Sigmoid colon (tissue), 4 donors: ENCODE measurements around the gene COL28A1.

Experiments
- EP300 ChIP-seq, 4 donors: sonication (generic); formaldehyde crosslinking; IDR thresholded peaks; one replicate each; pipeline ENCODE4 v1.6.1; 2017; ENCODE audit warnings: antibody characterized with exemption in 4 of 4
- POLR2A ChIP-seq, 2 donors: fragments of 450-650 bp; IDR thresholded peaks; one replicate each; pipeline ENCODE4 v1.6.1; 2016; ENCODE audit warnings: antibody characterized with exemption in 2 of 2, mild to moderate bottlenecking in 2 of 2, moderate library complexity in 2 of 2
- TF ChIP-seq, protein P1 (sequence below), 4 experiments: fragments of 450-650 bp in 3 of 4; fragments of 200-600 bp in 1 of 4; IDR thresholded peaks; one replicate each; pipeline ENCODE4 v1.5.1; 2016 to 2019; ENCODE audit warnings: antibody characterized with exemption in 4 of 4, mild to moderate bottlenecking in 3 of 4, moderate library complexity in 2 of 4

DNA sequence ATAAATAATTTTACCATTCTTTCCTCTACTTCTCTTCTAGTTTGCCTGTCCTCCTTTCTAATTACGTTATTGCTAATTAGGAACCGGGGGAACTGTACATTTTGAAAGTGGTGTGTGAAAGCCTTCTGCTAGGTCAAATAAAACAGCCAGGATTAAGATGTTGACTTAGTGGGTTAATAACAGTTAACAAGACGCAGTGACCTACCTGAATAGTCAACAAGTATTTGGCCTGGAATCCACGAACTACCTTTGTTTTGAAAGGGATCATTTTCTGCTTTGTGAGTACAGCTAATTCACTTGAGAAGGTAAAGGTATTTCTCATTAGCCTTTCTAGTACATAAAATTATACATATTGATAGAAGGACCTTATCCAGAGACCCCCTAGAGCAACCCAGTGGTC, 139.9 kb downstream of the COL28A1 start:
- TF ChIP-seq, protein P1, sequence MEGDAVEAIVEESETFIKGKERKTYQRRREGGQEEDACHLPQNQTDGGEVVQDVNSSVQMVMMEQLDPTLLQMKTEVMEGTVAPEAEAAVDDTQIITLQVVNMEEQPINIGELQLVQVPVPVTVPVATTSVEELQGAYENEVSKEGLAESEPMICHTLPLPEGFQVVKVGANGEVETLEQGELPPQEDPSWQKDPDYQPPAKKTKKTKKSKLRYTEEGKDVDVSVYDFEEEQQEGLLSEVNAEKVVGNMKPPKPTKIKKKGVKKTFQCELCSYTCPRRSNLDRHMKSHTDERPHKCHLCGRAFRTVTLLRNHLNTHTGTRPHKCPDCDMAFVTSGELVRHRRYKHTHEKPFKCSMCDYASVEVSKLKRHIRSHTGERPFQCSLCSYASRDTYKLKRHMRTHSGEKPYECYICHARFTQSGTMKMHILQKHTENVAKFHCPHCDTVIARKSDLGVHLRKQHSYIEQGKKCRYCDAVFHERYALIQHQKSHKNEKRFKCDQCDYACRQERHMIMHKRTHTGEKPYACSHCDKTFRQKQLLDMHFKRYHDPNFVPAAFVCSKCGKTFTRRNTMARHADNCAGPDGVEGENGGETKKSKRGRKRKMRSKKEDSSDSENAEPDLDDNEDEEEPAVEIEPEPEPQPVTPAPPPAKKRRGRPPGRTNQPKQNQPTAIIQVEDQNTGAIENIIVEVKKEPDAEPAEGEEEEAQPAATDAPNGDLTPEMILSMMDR (IDR thresholded peaks at IDR 0.05), result no peak
- no peak for TF ChIP-seq POLR2A (IDR thresholded peaks at IDR 0.05)
- TF ChIP-seq EP300 (IDR thresholded peaks at IDR 0.05), result no peak
